HG02970 (cell line): ENCODE measurements around the gene KISS1.
A peak's percentile ranks its signal among the peaks of the same experiment; 100 is the strongest.

ENCODE experiments used
- ATAC-seq: cut with Tn5 transposase; IDR thresholded peaks from one replicate; pipeline ENCODE4 v1.9.1; 2021; ENCODE audit warnings: mild to moderate bottlenecking, moderate library complexity, moderate number of reproducible peaks; ENCODE audit not compliant: unreplicated experiment, low FRiP score

KISS1 gene

GRCh38 chr1:204219971-204220616, 23.8 kb upstream of the KISS1 start:
- no peak for ATAC-seq

DNA sequence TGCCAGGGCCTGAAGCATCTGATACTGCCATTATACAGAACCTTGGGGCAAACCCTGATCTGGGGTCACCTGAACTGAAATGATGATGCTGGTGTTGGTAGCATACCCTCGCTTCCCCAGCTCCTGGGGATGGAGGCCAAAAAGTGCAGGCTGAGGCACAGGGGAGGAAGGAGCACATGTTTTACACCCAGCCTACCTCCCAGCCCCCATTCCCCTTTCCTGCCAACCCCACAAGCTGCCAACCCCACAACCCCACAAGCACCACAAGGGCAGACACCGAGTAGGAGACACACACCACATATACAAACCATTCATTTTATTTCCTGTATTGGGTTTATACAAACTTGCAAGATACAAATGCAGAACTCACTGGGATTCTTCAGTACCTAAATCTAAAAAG, 22.3 kb upstream of the KISS1 start:
- no peak for ATAC-seq

DNA sequence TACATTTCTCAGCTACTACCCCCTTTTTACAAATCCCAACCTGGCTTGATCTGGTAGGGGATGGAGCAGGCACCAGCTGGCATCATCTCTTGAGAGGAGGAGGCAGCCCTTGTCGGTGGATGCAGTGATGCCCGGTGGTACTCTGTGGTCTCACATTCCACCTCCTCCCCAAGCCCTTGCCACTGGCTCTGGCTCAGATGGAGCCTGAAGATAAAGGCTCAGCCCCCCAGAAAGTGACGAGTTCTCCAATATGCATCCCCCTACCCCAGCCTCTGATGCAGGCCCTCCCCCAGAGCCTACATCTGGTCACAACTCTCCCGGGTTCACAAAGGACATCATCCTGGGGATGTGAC, 21.3 kb upstream of the KISS1 start:
- ATAC-seq, result no peak

DNA sequence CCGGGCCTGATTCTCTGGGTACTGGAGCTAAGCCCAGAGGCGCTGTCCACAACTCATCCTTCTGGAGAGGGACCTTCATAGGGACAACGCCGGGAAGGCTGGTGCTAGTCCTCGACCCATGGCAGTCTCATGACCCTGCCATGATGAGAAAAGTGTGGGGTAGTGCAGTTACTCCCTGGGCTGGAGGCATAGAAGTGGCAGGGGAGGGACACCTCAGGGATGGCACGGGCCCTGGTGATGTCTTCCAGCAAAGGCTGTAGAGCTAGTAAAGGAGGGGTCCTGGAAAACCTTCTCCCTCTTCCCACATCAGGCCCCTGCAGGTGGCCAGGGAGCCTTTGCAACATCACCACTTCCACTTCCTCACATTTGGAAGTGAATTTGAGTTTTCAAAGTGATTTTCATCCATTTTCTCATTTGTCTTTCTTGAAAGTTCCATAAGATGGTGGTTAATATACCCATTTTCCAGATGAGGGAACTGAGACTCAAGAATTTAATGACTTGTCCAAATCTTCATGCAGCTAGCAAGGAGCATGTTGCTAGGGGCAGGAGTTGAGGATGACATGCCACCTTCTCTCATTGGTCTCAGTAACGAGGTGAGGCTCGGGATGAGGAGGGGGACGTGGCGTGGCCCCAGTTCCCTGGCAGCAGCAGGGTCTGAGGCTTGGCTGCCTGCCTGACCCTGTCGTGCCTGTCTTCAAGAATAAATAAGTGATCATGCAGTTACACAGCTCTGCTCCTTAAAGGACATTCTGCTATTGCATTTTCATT, 20.8 kb upstream of the KISS1 start:
- ATAC-seq, result no peak

GRCh38 chr1:204216236-204216635, 19.9 kb upstream of the KISS1 start:
- ATAC-seq, result no peak

- peak; percentile 74 for ATAC-seq
Measured at GRCh38 chr1:204213668-204214662, 17.7 kb upstream of the KISS1 start, which contains the start of gene GOLT1A. TSS of gene GOLT1A (minus strand) at chr1:204213988. CDS start at chr1:204213906, 82 bp downstream.

- ATAC-seq, result no peak
Measured at GRCh38 chr1:204212715-204213114, 16.4 kb upstream of the KISS1 start.

GRCh38 chr1:204211046-204211445, 14.8 kb upstream of the KISS1 start:
- ATAC-seq, result no peak

DNA sequence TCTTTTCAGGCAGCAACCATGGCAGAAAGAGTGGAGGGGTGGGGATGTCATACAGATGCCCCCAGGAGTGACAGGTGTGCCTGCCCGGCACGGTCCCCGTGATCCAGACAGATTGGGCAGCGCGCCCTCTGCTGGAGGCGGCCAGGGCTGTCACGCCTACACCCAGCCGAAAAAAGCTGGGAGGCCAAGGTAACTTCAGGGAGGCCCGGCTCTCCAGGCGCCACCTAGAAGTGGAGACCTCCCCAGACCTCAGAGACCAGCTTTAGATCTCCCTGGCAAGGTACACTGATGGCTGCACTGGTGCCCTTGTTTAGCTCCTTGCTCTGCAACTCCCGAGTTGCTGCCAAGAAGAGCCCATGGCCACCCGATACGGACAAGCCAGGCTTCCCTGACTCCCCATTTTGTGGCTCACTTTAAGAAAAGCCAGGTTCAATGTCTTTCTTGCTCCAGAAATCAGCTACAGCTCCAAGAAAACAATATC, 10.9 kb upstream of the KISS1 start:
- no peak for ATAC-seq

DNA sequence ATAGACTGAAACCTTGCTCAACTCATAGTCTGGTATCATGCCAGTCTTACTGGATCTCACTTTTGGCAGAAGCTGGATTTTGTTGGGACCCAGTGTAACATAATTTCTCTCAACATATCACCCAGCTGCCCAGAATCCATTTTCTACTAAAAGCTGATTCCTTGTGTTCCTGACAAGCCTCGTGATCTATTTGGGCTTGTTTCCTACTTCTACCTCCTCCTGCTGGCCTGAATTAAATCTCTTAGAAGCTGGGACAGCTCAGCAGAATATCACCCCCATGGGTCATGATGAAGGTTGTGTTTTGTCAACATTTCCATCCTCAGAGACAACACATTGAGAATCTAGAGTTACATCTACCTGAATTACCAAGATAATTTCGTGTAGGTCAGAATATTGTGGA, 9.8 kb upstream of the KISS1 start:
- ATAC-seq, result no peak

GRCh38 chr1:204205486-204205885, 9.2 kb upstream of the KISS1 start:
- no peak for ATAC-seq

DNA sequence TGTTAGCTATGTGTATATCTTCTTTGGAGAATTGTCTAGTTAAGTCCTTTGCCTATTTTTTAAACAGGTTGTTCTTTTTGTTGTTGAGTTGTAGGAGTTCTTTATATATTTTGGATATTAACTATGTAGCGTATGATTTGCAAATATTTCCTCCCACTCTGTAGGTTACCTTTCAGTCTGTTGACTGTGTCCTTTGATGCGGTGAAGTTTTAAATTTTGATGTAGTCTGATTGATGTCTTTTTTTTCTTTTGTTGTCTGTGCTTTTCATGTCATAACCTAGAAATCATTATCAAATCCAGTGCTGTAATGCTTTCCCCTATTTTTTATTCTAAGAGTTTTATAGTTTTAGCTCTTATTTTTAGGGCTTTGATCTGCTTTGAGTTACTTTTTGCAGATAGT, 8.7 kb upstream of the KISS1 start:
- no peak for ATAC-seq

DNA sequence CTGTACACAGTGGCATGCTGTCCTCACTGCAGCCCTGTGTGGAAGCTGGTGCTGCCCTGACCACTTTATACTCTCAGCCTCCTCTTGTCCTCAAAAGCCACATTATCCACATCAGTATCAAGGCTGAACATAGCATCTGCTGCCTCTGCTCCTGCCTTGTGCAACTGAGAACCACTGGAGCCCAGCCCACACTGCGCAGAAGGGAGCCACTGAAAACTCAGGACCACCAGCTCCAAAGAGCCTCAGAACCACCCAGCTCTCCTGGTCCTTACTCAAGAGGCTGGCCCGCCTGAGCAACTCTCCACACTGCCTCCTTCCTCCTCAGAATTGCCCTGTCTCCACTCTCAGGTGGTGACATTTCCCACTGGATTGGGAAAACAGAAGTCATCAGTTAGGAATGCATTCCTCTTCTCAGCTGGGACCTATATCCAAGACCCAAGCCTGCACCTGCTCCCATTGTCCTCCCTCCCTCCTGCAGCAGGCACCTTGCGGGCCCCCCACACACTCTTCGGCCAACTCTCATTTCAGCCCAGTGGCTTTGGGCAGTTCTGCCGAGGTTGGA, 7.0 kb upstream of the KISS1 start:
- ATAC-seq, result no peak

GRCh38 chr1:204202481-204202880, 6.2 kb upstream of the KISS1 start:
- no peak for ATAC-seq

DNA sequence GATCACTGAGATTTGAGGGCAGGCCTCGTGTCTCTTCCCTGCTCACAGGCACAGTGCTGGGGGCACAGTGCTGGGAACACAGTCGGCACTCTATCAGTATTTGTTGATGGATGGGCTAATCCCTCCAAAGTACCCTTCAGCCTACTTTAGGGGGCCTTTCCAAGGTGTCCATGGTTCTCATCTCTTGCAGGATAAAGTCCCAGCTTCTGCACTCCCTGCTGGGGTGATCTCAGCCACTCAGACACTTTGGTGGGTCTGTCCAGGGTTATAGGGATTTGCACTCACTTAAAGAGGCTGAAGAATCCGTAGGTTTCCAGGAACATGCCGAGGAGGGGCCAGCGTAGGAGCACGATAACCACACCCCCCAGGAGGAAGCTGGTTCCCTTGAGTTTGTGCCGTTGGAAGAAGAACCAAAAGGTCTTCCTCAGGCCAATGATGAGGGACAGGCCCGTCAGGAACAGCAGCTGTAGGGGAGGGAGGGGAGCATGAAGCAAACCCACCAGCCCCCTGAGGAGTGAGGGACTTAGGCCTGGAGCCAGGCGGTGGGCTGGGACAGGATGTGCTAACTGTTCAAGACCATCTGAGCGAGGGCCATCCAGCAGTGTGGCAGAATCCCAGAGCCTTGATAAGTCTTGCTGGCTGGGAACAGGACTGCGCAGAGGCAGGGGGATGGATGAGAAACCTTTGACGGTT, 5.2 kb upstream of the KISS1 start:
- no peak for ATAC-seq

DNA sequence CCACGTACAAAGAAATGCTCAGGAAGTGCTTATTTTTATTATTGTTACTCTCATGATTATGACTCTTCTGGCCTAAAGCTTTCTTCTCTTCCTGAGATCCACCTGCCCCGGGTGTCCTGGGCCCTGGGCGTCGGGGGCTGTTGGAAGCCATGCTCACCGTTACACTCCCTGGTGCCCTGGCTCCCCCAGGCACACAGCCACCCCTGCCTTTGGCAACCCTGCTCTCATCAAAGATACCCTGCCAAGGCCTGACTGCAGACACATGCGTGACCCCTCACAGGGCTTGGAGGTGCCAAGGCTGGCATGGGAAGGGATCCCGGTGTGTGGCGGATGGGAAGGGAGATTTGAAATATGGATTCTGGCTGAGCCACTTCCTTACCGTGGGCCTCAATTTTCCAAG, 3.3 kb upstream of the KISS1 start:
- no peak for ATAC-seq

DNA sequence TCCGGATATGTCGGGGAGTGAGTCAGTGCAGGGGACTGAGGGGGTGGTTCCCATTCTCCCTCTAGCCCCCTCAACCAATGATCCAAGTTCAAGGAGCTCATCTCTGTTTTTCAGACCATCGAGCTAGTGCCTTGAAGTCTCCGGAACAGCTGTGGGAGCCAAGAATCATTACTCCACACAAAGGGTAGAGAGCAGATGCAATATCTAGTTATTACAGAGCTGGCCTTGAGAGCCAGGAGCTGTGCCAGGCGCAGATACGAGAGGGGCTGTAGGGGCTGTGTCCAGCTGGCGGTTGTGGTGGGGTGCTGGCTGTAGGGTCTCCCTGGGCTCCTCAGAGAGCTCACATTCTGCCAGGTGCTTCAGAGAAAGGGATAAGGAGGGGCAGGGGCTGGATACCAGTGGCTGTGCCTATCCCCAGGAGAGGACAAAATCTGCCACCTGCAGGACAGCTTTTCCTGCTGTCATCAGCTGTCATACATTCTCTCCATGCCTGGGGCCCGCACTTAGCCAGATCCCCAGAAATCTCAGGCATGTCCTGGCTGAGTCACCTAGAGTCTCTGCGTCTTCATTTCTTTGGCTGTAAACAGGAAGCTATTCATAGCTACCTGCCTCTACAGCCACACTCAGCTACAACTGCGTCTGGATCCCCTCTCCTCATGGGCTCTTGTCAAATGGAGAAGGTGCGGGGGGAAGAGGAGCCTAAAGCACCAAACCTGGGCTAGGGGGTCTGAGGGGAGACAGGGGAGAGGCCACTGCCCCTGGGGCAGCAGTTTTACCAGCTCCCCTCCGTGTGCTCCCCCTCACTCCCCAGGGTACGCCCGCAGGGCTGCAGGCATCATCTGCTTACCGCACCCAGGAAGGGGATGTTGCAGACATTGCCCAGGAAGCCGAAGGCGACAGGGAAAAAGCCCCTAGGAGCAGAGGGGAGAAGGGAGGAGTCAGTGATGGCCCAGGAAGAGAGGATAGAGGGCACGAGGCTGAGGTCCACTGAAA, 2.4 kb upstream of the KISS1 start:
- ATAC-seq, result no peak

GRCh38 chr1:204197068-204197467, 777 bp upstream of the KISS1 start:
- no peak for ATAC-seq

DNA sequence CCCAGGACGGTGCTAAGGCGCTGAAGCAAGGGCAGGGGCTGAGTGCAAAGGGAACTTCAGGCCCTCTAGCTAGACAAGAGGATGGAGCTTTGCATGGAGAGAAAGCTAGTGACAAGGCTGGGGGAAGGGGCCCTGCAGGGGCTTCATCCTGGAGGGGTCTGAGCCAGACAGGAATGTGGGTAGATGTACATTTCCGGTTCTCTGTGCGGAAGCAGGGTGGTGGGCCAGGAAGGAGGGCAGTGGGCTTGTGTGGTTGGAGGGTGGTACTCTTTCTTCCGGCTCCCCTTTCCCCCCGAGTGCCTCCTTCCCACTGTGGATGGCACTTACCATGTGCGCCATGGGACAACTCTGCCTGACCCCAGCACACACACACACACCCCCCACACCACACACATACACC, 1.5 kb downstream of the KISS1 start:
- no peak for ATAC-seq
